HepG2 (cell line): Measurements from ENCODE around the gene BPIFA1. TPM values are rescaled to one million over a fixed set of nuclear protein-coding genes. Genes with fewer than 3 reads are reported as not detected.

Experiments used
- BCL6 ChIP-seq: IDR thresholded peaks from 2 replicates; pipeline ENCODE4 v1.6.1; 2016; ENCODE audit warnings: missing genetic modification reagents, missing compliant biosample characterization
- FOXA1 ChIP-seq, 2 experiments: fragments of 450-650 bp in 1 of 2; sonication (generic) in 1 of 2; formaldehyde crosslinking in 1 of 2; IDR thresholded peaks; 2 replicates each; pipeline versions ENCODE4 v1.4.0 to v1.6.1; 2016 to 2020; ENCODE audit warnings: missing genetic modification reagents in 1 of 2
- FOXK1 ChIP-seq: sonication (generic); formaldehyde crosslinking; IDR thresholded peaks from 2 replicates; pipeline ENCODE4 v1.4.0; 2020; ENCODE audit warnings: low read depth, missing genetic modification reagents, borderline replicate concordance
- FOXO1 ChIP-seq: sonication (generic); formaldehyde crosslinking; IDR thresholded peaks from 2 replicates; pipeline ENCODE4 v1.4.0; 2020; ENCODE audit warnings: missing genetic modification reagents
- MED1 ChIP-seq: sonication (generic); formaldehyde crosslinking; IDR thresholded peaks from 2 replicates; pipeline ENCODE4 v1.4.0; 2020; ENCODE audit warnings: missing genetic modification reagents
- MEIS1 ChIP-seq: sonication (generic); formaldehyde crosslinking; IDR thresholded peaks from 2 replicates; pipeline ENCODE4 v1.9.0; 2021; ENCODE audit warnings: mild to moderate bottlenecking, missing genetic modification reagents, moderate library complexity, borderline replicate concordance
- MIER2 ChIP-seq: IDR thresholded peaks from 2 replicates; pipeline ENCODE4 v1.6.1; 2016; ENCODE audit warnings: missing biosample characterization, missing genetic modification reagents
- NFE2L1 ChIP-seq: sonication (generic); formaldehyde crosslinking; IDR thresholded peaks from 2 replicates; pipeline ENCODE4 v1.4.0; 2020; ENCODE audit warnings: missing genetic modification reagents, mild to moderate bottlenecking, borderline replicate concordance
- PITX1 ChIP-seq: sonication (generic); formaldehyde crosslinking; IDR thresholded peaks from 2 replicates; pipeline ENCODE4 v1.5.1; 2020; ENCODE audit warnings: mild to moderate bottlenecking, missing genetic modification reagents
- RAD21 ChIP-seq: fragments of 450-650 bp; formaldehyde crosslinking; IDR thresholded peaks from 2 replicates; pipeline ENCODE4 v1.5.0; 2020; ENCODE audit warnings: mild to moderate bottlenecking
- REPIN1 ChIP-seq: sonication (generic); formaldehyde crosslinking; IDR thresholded peaks from 2 replicates; pipeline ENCODE4 v1.8.0; 2022; ENCODE audit warnings: missing genetic modification reagents, low read depth, mild to moderate bottlenecking, borderline replicate concordance
- RXRB ChIP-seq: IDR thresholded peaks from 2 replicates; pipeline ENCODE4 v1.6.1; 2016; ENCODE audit warnings: borderline replicate concordance, missing genetic modification reagents, missing compliant biosample characterization
- SOX13 ChIP-seq, 3 experiments: fragments of 450-650 bp in 1 of 3; sonication (generic) in 1 of 3; formaldehyde crosslinking in 1 of 3; IDR thresholded peaks in 2 of 3; conservative IDR thresholded peaks in 1 of 3; 2 replicates each; pipeline versions ENCODE4 v1.5.0 to v1.6.1; 2016 to 2020; ENCODE audit warnings: antibody characterized with exemption in 1 of 3, mild to moderate bottlenecking in 1 of 3, missing compliant biosample characterization in 1 of 3, missing genetic modification reagents in 1 of 3, moderate library complexity in 1 of 3
- STAG1 ChIP-seq: sonication (generic); formaldehyde crosslinking; IDR thresholded peaks from 2 replicates; pipeline ENCODE4 v1.4.0; 2020; ENCODE audit warnings: missing genetic modification reagents
- THAP11 ChIP-seq: IDR thresholded peaks from 2 replicates; pipeline ENCODE4 v1.6.1; 2016; ENCODE audit warnings: missing biosample characterization, missing genetic modification reagents
- TSC22D2 ChIP-seq: sonication (generic); formaldehyde crosslinking; IDR thresholded peaks from 2 replicates; pipeline ENCODE4 v1.5.1; 2020; ENCODE audit warnings: missing genetic modification reagents, mild to moderate bottlenecking, borderline replicate concordance
- ZNF205 ChIP-seq: IDR thresholded peaks from 2 replicates; pipeline ENCODE4 v1.6.1; 2018; ENCODE audit warnings: missing biosample characterization, missing genetic modification reagents
- ZNF329 ChIP-seq: sonication (generic); formaldehyde crosslinking; IDR thresholded peaks from 2 replicates; pipeline ENCODE4 v1.9.0; 2021; ENCODE audit warnings: low read depth, mild to moderate bottlenecking, missing genetic modification reagents
- ZNF557 ChIP-seq: sonication (generic); formaldehyde crosslinking; IDR thresholded peaks from 2 replicates; pipeline ENCODE4 v1.4.0; 2020; ENCODE audit warnings: missing genetic modification reagents
- ZNF788 ChIP-seq: sonication (generic); formaldehyde crosslinking; IDR thresholded peaks from 2 replicates; pipeline ENCODE4 v1.5.0; 2020; ENCODE audit warnings: mild to moderate bottlenecking, missing genetic modification reagents, borderline replicate concordance
- ZNF878 ChIP-seq: sonication (generic); formaldehyde crosslinking; IDR thresholded peaks from 2 replicates; pipeline ENCODE4 v1.8.1; 2023; ENCODE audit warnings: mild to moderate bottlenecking, missing genetic modification reagents, moderate library complexity
- polyA plus RNA-seq, 8 experiments: library from polyadenylated mRNA; depleted of rRNA in 3 of 8; stranded (reverse) in 7 of 8; unstranded in 1 of 8; fragments of >200 nt; fragmentation: Illumina TruSeq in 4 of 8; extraction: Trizol in 4 of 8; gene quantifications; 2 replicates each; pipeline versions ENCODE4 v1.2.1 to v1.2.3, GENCODE V29; 2011 to 2016; ENCODE audit warnings: low read depth in 4 of 8, missing spikeins in 1 of 8, mixed read lengths in 1 of 8; ENCODE audit not compliant: insufficient read depth in 1 of 8
- total RNA-seq, 5 experiments: library from RNA; depleted of rRNA; stranded (reverse); fragments of >200 nt; fragmentation: Illumina TruSeq; extraction: Trizol; gene quantifications; 2 replicates each; pipeline ENCODE4 v1.2.3, GENCODE V29; 2016; ENCODE audit warnings: low read depth in 1 of 5
- TF ChIP-seq, protein P1 (sequence below): IDR thresholded peaks from 2 replicates; pipeline ENCODE4 v1.6.1; 2016; ENCODE audit warnings: control low read depth
- TF ChIP-seq, protein P2 (sequence below): sonication (generic); formaldehyde crosslinking; IDR thresholded peaks from 2 replicates; pipeline ENCODE4 v1.8.0; 2022; ENCODE audit warnings: mild to moderate bottlenecking, missing genetic modification reagents, borderline replicate concordance
- TF ChIP-seq, protein P3 (sequence below): sonication (generic); formaldehyde crosslinking; IDR thresholded peaks from 2 replicates; pipeline ENCODE4 v1.4.0; 2020; ENCODE audit warnings: mild to moderate bottlenecking, low read depth, missing genetic modification reagents
- TF ChIP-seq, protein P4 (sequence below): IDR thresholded peaks from 2 replicates; pipeline ENCODE4 v1.6.1; 2016; ENCODE audit warnings: mild to moderate bottlenecking

The BPIFA1 gene
- total and polyA plus RNA-seq, 2 of the 13 experiments (the other 11 are each of a cell fraction or from before 2014, with no cell fraction given) = not detected

DNA sequence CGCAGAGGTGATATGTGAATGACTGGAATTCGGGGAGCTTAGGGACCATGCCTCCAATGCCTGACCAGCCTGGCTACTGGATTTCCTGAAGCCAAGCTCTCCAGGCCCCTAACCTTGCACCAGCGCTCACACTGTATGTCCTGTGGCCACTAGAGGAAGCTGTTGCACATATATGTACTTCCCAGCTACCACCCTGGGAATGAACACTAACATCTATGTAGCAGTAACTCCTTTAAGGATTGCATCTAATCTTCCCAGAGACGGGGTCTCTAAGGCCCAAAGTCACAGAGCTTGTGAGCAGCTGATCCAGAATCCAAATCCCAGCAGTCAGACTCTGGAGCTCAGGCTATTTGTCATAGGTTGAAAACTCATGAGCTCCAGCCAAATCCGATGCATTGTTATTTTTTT is 26.9 kb downstream of the BPIFA1 start (continued):
- TF ChIP-seq PITX1 (CRISPR knock-in tag) = 0 out of 2 replicates have a peak, but pooled peaks have one; percentile 23
- TF ChIP-seq, protein P1, sequence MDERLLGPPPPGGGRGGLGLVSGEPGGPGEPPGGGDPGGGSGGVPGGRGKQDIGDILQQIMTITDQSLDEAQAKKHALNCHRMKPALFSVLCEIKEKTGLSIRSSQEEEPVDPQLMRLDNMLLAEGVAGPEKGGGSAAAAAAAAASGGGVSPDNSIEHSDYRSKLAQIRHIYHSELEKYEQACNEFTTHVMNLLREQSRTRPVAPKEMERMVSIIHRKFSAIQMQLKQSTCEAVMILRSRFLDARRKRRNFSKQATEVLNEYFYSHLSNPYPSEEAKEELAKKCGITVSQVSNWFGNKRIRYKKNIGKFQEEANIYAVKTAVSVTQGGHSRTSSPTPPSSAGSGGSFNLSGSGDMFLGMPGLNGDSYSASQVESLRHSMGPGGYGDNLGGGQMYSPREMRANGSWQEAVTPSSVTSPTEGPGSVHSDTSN (CRISPR knock-in tag) = no peak
- TF ChIP-seq, protein P2, sequence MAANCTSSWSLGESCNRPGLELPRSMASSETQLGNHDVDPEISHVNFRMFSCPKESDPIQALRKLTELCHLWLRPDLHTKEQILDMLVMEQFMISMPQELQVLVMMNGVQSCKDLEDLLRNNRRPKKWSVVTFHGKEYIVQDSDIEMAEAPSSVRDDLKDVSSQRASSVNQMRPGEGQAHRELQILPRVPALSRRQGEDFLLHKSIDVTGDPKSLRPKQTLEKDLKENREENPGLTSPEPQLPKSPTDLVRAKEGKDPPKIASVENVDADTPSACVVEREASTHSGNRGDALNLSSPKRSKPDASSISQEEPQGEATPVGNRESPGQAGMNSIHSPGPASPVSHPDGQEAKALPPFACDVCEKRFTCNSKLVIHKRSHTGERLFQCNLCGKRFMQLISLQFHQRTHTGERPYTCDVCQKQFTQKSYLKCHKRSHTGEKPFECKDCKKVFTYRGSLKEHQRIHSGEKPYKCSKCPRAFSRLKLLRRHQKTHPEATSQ (CRISPR knock-in tag) = no peak
- no peak for TF ChIP-seq NFE2L1 (CRISPR knock-in tag)
- peak; percentile 96 for TF ChIP-seq RAD21 (CRISPR knock-in tag)
- peak; percentile 98 for TF ChIP-seq STAG1 (CRISPR knock-in tag)
- TF ChIP-seq ZNF329 (CRISPR knock-in tag) = no peak
- peak; percentile 50; the same call in 1 of the 2 replicates for TF ChIP-seq THAP11
- TF ChIP-seq, protein P3, sequence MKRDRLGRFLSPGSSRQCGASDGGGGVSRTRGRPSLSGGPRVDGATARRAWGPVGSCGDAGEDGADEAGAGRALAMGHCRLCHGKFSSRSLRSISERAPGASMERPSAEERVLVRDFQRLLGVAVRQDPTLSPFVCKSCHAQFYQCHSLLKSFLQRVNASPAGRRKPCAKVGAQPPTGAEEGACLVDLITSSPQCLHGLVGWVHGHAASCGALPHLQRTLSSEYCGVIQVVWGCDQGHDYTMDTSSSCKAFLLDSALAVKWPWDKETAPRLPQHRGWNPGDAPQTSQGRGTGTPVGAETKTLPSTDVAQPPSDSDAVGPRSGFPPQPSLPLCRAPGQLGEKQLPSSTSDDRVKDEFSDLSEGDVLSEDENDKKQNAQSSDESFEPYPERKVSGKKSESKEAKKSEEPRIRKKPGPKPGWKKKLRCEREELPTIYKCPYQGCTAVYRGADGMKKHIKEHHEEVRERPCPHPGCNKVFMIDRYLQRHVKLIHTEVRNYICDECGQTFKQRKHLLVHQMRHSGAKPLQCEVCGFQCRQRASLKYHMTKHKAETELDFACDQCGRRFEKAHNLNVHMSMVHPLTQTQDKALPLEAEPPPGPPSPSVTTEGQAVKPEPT (CRISPR knock-in tag) = no peak
- peak; percentile 57; the same call in 1 of the 2 replicates for TF ChIP-seq FOXO1
- TF ChIP-seq FOXK1 (CRISPR knock-in tag) = peak; percentile 47; the same call in 1 of the 2 replicates
- peak; percentile 51; the same call in 1 of the 2 replicates for TF ChIP-seq REPIN1 (CRISPR knock-in tag)
- 0 out of 2 replicates have a peak, but pooled peaks have one; percentile 28 for TF ChIP-seq BCL6
- TF ChIP-seq ZNF878 (CRISPR knock-in tag) = 0 out of 2 replicates have a peak, but pooled peaks have one; percentile 20
- TF ChIP-seq ZNF557 (CRISPR knock-in tag) = 0 out of 2 replicates have a peak, but pooled peaks have one; percentile 37
- TF ChIP-seq ZNF788 (CRISPR knock-in tag) = peak; percentile 22; the same call in 1 of the 2 replicates
- no peak for TF ChIP-seq FOXA1 (IDR thresholded peaks at IDR 0.05)
- TF ChIP-seq FOXA1 (CRISPR knock-in tag; IDR thresholded peaks at IDR 0.05) = peak; percentile 21; the same call in 1 of the 2 replicates
- peak; percentile 68; the same call in 1 of the 2 replicates for TF ChIP-seq TSC22D2
- TF ChIP-seq MED1 = peak; percentile 51; the same call in 1 of the 2 replicates
- TF ChIP-seq ZNF205 = peak; percentile 51; the same call in 1 of the 2 replicates
- TF ChIP-seq, protein P4, sequence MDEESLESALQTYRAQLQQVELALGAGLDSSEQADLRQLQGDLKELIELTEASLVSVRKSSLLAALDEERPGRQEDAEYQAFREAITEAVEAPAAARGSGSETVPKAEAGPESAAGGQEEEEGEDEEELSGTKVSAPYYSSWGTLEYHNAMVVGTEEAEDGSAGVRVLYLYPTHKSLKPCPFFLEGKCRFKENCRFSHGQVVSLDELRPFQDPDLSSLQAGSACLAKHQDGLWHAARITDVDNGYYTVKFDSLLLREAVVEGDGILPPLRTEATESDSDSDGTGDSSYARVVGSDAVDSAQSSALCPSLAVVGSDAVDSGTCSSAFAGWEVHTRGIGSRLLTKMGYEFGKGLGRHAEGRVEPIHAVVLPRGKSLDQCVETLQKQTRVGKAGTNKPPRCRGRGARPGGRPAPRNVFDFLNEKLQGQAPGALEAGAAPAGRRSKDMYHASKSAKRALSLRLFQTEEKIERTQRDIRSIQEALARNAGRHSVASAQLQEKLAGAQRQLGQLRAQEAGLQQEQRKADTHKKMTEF = 0 out of 2 replicates have a peak, but pooled peaks have one; percentile 23
- no peak for TF ChIP-seq MEIS1
- peak; percentile 79 for TF ChIP-seq MIER2 (CRISPR knock-in tag)
- no peak for TF ChIP-seq SOX13 (IDR thresholded peaks at IDR 0.05)
- peak in 1 of 2 experiments; percentile 17; a peak in 1 of 4 replicates for TF ChIP-seq SOX13 (CRISPR knock-in tag; conservative IDR thresholded peaks at IDR 0.05 in 1 of 2, IDR thresholded peaks at IDR 0.05 in 1 of 2)
- peak; percentile 59; the same call in 1 of the 2 replicates for TF ChIP-seq RXRB (CRISPR knock-in tag)
